Measurements from ENCODE around the gene ZNF274. TPM values are rescaled to one million over a fixed set of nuclear protein-coding genes. Genes with fewer than 3 reads are reported as not detected.
A peak's percentile ranks its signal among the peaks of the same experiment; 100 is the strongest.

ZNF274 gene
- total and polyA plus RNA-seq, 10 of the 15 experiments (the other 5 are each of a cell fraction or from before 2014, with no cell fraction given): 2.7 to 17.6 (median 14.3) TPM

- in situ Hi-C loops (cut with MboI) (no loop called here), intact Hi-C loops (cut with micrococcal nuclease; ENCODE audit: unreplicated experiment) (no loop called here)
- Histone ChIP-seq H3K27me3 (replicated peaks in 1 of 2; ENCODE audit: control insufficient read depth in 2 of 2, insufficient read depth in 2 of 2, low read length in 1 of 2) (no peaks in the 10 kb centered on the region), H2AFZ (ENCODE audit: control insufficient read depth, low read depth, low read length) (no peak overlapping the region), H3K27ac (ENCODE audit: control insufficient read depth, insufficient read depth) (no peak overlapping the region), H3K79me2 (ENCODE audit: control insufficient read depth, insufficient read depth, low read length) (no peaks in the 10 kb centered on the region), H4K20me1 (ENCODE audit: control insufficient read depth, insufficient read depth) (no peaks in the 10 kb centered on the region), H3K9me3 (replicated peaks; ENCODE audit: control insufficient read depth, insufficient read depth, low read length) (peaks cover 77% of the 10 kb centered on the region; the same call in 2 of the 3 replicates), H3K36me3 (ENCODE audit: control insufficient read depth in 2 of 2, insufficient read depth in 2 of 2, low read length in 1 of 2) (peaks cover 23 to 36% of the 10 kb centered on the region in 2 experiments), H3K4me2 (ENCODE audit: control insufficient read depth, insufficient read depth) (no peak overlapping the region), H3K4me1 (ENCODE audit: control insufficient read depth, insufficient read depth, low read length) (no peaks in the 10 kb centered on the region), H3K9ac (ENCODE audit: control insufficient read depth, insufficient read depth, low read length) (no peak overlapping the region), H3K4me3 (no peak overlapping the region)
- ChIA-PET SMC1A (ENCODE audit: uncharacterized antibody, unreplicated experiment) (no interaction called here), RAD21 (ENCODE audit: unreplicated experiment) (no interaction called here), POLR2A (no interaction called here), CTCF (no interaction called here)
- ATAC-seq (no peak), FAIRE-seq (no peak), DNase-seq (ENCODE audit: low read depth, low spot score) (no peak)
- TF ChIP-seq POLR2A (IDR thresholded peaks at IDR 0.05; ENCODE audit: low read depth, low read length) (peak; percentile 55), SIX5 (IDR thresholded peaks at IDR 0.05; ENCODE audit: low read depth, low read length, severe bottlenecking) (no peak)
- over 99% methylated on average over 8 of the region's 8 CpGs for WGBS (ENCODE audit: insufficient coverage, insufficient replicate concordance, low lambda C conversion rate, missing lambda C conversion rate)
- BruUV-seq (replicated peaks): no TSS peak
Measured at GRCh38 chr19:58209577-58209976, 26.7 kb downstream of the ZNF274 start.

- ChIA-PET RAD21 (ENCODE audit: unreplicated experiment) (no interaction called here), POLR2A (no interaction called here), SMC1A (ENCODE audit: uncharacterized antibody, unreplicated experiment) (no interaction called here), CTCF (no interaction called here)
- Histone ChIP-seq H3K4me2 (ENCODE audit: control insufficient read depth, insufficient read depth) (no peak overlapping the region), H3K9me3 (replicated peaks; ENCODE audit: control insufficient read depth, insufficient read depth, low read length) (peaks cover 60% of the 10 kb centered on the region; the same call in 2 of the 3 replicates), H3K27me3 (replicated peaks in 1 of 2; ENCODE audit: control insufficient read depth in 2 of 2, insufficient read depth in 2 of 2, low read length in 1 of 2) (no peaks in the 10 kb centered on the region), H3K27ac (ENCODE audit: control insufficient read depth, insufficient read depth) (no peak overlapping the region), H3K9ac (ENCODE audit: control insufficient read depth, insufficient read depth, low read length) (no peak overlapping the region), H4K20me1 (ENCODE audit: control insufficient read depth, insufficient read depth) (no peaks in the 10 kb centered on the region), H3K36me3 (ENCODE audit: control insufficient read depth in 2 of 2, insufficient read depth in 2 of 2, low read length in 1 of 2) (peaks cover 15 to 22% of the 10 kb centered on the region in 2 experiments), H3K4me3 (no peak overlapping the region), H3K4me1 (ENCODE audit: control insufficient read depth, insufficient read depth, low read length) (no peaks in the 10 kb centered on the region), H2AFZ (ENCODE audit: control insufficient read depth, low read depth, low read length) (no peak overlapping the region), H3K79me2 (ENCODE audit: control insufficient read depth, insufficient read depth, low read length) (no peaks in the 10 kb centered on the region)
- in situ Hi-C loops (cut with MboI) (no loop called here), intact Hi-C loops (cut with micrococcal nuclease; ENCODE audit: unreplicated experiment) (no loop called here)
- FAIRE-seq (no peak), DNase-seq (ENCODE audit: low read depth, low spot score) (no peak), ATAC-seq (no peak)
- BruUV-seq (replicated peaks): TSS peak; percentile 45
- 97% methylated on average over 17 of the region's 17 CpGs for WGBS (ENCODE audit: insufficient coverage, insufficient replicate concordance, low lambda C conversion rate, missing lambda C conversion rate)
- TF ChIP-seq E4F1 (IDR thresholded peaks at IDR 0.05; ENCODE audit: borderline replicate concordance, partially characterized antibody) (no peak), ZNF274 (IDR thresholded peaks at IDR 0.05; ENCODE audit: insufficient read depth, insufficient read length) (no peak), SMAD1 (IDR thresholded peaks at IDR 0.05; ENCODE audit: low read depth, partially characterized antibody) (no peak), RELA (IDR thresholded peaks at IDR 0.05; ENCODE audit: borderline replicate concordance, partially characterized antibody) (no peak), MYC (IDR thresholded peaks at IDR 0.05; ENCODE audit: insufficient read depth, insufficient read length, insufficient replicate concordance, low read length, severe bottlenecking) (no peak), LARP7 (IDR thresholded peaks at IDR 0.05) (no peak), ETV6 (conservative IDR thresholded peaks at IDR 0.05 in 1 of 2, IDR thresholded peaks at IDR 0.05 in 1 of 2; ENCODE audit: borderline replicate concordance in 1 of 2, low read depth in 1 of 2) (no peak)
Measured at GRCh38 chr19:58212336-58213074, 29.6 kb downstream of the ZNF274 start.
